HepG2 (cell line): Measurements from ENCODE around the gene CLEC16A. TPM values are rescaled to one million over a fixed set of nuclear protein-coding genes. Genes with fewer than 3 reads are reported as not detected.

Source experiments
- ATAC-seq: fragments of 200-7000 bp; cut with Tn5 transposase; 3 replicates; pipeline ENCODE4 v1.9.1; 2020; ENCODE audit warnings: mild to moderate bottlenecking, moderate library complexity
- BruUV-seq: library from RNA; stranded (reverse); fragments of 400-500 nt; replicated peaks from 2 replicates; lab custom pipeline; 2021; lab: Mats Ljungman, UMichigan
- CTCF ChIA-PET: fragments of 300-600 bp; formaldehyde crosslinking; extraction: SDS; loops from one replicate; lab custom pipeline; 2021; ENCODE audit warnings: low total read pairs, inconsistent platforms, low intra/inter-chr PET ratio; lab: Yijun Ruan, JAX
- POLR2A ChIA-PET: fragments of 350-600 bp; sonication (Branson Sonifier 250); formaldehyde crosslinking; loops from one replicate; lab custom pipeline; 2020; ENCODE audit warnings: antibody characterized with exemption, inconsistent platforms; lab: Yijun Ruan, JAX
- DNase-seq: peaks from one replicate; pipeline ENCODE4 v3.0.0-alpha.2; 2015; ENCODE audit warnings: low spot score
- FAIRE-seq: peaks from 3 replicates; lab custom pipeline; 2011; peaks lifted over from hg19 to GRCh38; lab: Jason Lieb, UNC
- H2AFZ ChIP-seq: one replicate; pipeline ENCODE4 v1.6.1; 2011; ENCODE audit warnings: low read length, inconsistent platforms
- H3K27ac ChIP-seq: fragments of 300-600 bp; 3 replicates; pipeline ENCODE4 v1.8.0; 2011; ENCODE audit warnings: mixed run types, mild to moderate bottlenecking, mixed read lengths, low read length, inconsistent platforms; ENCODE audit not compliant: insufficient read depth; ENCODE audit errors: extremely low read length
- H3K27me3 ChIP-seq, 2 experiments: fragments of 200-600 bp in 1 of 2; 2 replicates in 1 of 2; 3 replicates in 1 of 2; pipeline versions ENCODE4 v1.6.0 to v1.8.0; 2011; ENCODE audit warnings: low read length in 2 of 2, mild to moderate bottlenecking in 2 of 2, moderate library complexity in 2 of 2, inconsistent platforms in 1 of 2; ENCODE audit not compliant: insufficient read depth in 2 of 2, control insufficient read depth in 1 of 2
- H3K36me3 ChIP-seq, 2 experiments: fragments of 200-600 bp in 1 of 2; replicated peaks in 1 of 2; 2 replicates in 1 of 2; 3 replicates in 1 of 2; pipeline versions ENCODE4 v1.5.1 to v1.8.0; 2011; ENCODE audit warnings: low read length in 2 of 2, inconsistent platforms in 1 of 2; ENCODE audit not compliant: insufficient read depth in 2 of 2, control insufficient read depth in 1 of 2
- H3K4me1 ChIP-seq: 2 replicates; pipeline ENCODE4 v1.5.1; 2012; ENCODE audit warnings: low read length, inconsistent platforms; ENCODE audit not compliant: insufficient read depth
- H3K4me2 ChIP-seq: 2 replicates; pipeline ENCODE4 v1.6.0; 2011; ENCODE audit warnings: low read depth, low read length, inconsistent platforms
- H3K4me3 ChIP-seq, 3 experiments: fragments of 200-600 bp in 1 of 3; sonication (generic), shearing (Covaris generic) in 1 of 3; replicated peaks in 1 of 3; 2 replicates each; pipeline ENCODE4 v1.5.1; 2011 to 2016; ENCODE audit warnings: low read length in 3 of 3, inconsistent platforms in 2 of 3, low read depth in 2 of 3, mild to moderate bottlenecking in 2 of 3, control low read depth in 1 of 3, mixed read lengths in 1 of 3; ENCODE audit not compliant: insufficient read depth in 1 of 3
- H3K79me2 ChIP-seq: one replicate; pipeline ENCODE4 v1.6.1; 2011; ENCODE audit warnings: low read length, inconsistent platforms; ENCODE audit not compliant: insufficient read depth
- H3K9ac ChIP-seq: 2 replicates; pipeline ENCODE4 v1.6.0; 2011; ENCODE audit warnings: mild to moderate bottlenecking, low read depth, low read length, inconsistent platforms; ENCODE audit not compliant: insufficient read depth
- H3K9me3 ChIP-seq: 2 replicates; pipeline ENCODE4 v1.5.1; 2012; ENCODE audit warnings: mild to moderate bottlenecking, low read length
- H4K20me1 ChIP-seq: 2 replicates; pipeline ENCODE4 v1.6.0; 2011; ENCODE audit warnings: inconsistent platforms, mild to moderate bottlenecking, low read length, moderate library complexity; ENCODE audit not compliant: insufficient read depth
- AKAP8 ChIP-seq: sonication (generic); formaldehyde crosslinking; IDR thresholded peaks from 2 replicates; pipeline ENCODE4 v1.5.1; 2020; ENCODE audit warnings: mild to moderate bottlenecking, missing genetic modification reagents
- ARHGAP35 ChIP-seq: sonication (generic); formaldehyde crosslinking; IDR thresholded peaks from 2 replicates; pipeline ENCODE4 v1.9.0; 2022; ENCODE audit warnings: mild to moderate bottlenecking, inconsistent platforms, moderate library complexity, missing genetic modification reagents, borderline replicate concordance
- BCL6 ChIP-seq: IDR thresholded peaks from 2 replicates; pipeline ENCODE4 v1.6.1; 2016; ENCODE audit warnings: missing genetic modification reagents, missing compliant biosample characterization
- ETV6 ChIP-seq: sonication (generic); formaldehyde crosslinking; conservative IDR thresholded peaks from 2 replicates; pipeline ENCODE4 v1.4.0; 2020; ENCODE audit warnings: missing genetic modification reagents
- POLR2A ChIP-seq, 2 experiments: IDR thresholded peaks; 2 replicates each; pipeline ENCODE4 v1.6.1; 2011; ENCODE audit warnings: low read depth in 2 of 2, low read length in 2 of 2, mild to moderate bottlenecking in 1 of 2, moderate library complexity in 1 of 2; ENCODE audit not compliant: insufficient read depth in 1 of 2
- PREB ChIP-seq: sonication (generic); formaldehyde crosslinking; IDR thresholded peaks from 2 replicates; pipeline ENCODE4 v1.4.0; 2020; ENCODE audit warnings: missing genetic modification reagents
- SMYD3 ChIP-seq: sonication (generic); formaldehyde crosslinking; IDR thresholded peaks from 2 replicates; pipeline ENCODE4 v1.8.1; 2023; ENCODE audit warnings: mild to moderate bottlenecking, missing genetic modification reagents
- SOX5 ChIP-seq: IDR thresholded peaks from 2 replicates; pipeline ENCODE4 v1.6.1; 2016; ENCODE audit warnings: borderline replicate concordance
- SP1 ChIP-seq, 2 experiments: fragments of 450-650 bp in 1 of 2; sonication (generic) in 1 of 2; formaldehyde crosslinking in 1 of 2; IDR thresholded peaks; 2 replicates each; pipeline versions ENCODE4 v1.4.0 to v1.6.1; 2016 to 2020; ENCODE audit warnings: missing genetic modification reagents in 1 of 2
- ZFP91 ChIP-seq: sonication (generic); formaldehyde crosslinking; IDR thresholded peaks from 2 replicates; pipeline ENCODE4 v1.9.0; 2022; ENCODE audit warnings: missing genetic modification reagents, mild to moderate bottlenecking, borderline replicate concordance
- ZNF124 ChIP-seq: sonication (generic); formaldehyde crosslinking; IDR thresholded peaks from 2 replicates; pipeline ENCODE4 v1.4.0; 2020; ENCODE audit warnings: missing genetic modification reagents
- ZNF230 ChIP-seq: sonication (generic); formaldehyde crosslinking; IDR thresholded peaks from 2 replicates; pipeline ENCODE4 v1.4.0; 2020; ENCODE audit warnings: mild to moderate bottlenecking, missing genetic modification reagents
- ZNF260 ChIP-seq: sonication (generic); formaldehyde crosslinking; IDR thresholded peaks from 2 replicates; pipeline ENCODE4 v1.4.0; 2020; ENCODE audit warnings: missing genetic modification reagents, low read depth, mild to moderate bottlenecking, borderline replicate concordance
- ZNF510 ChIP-seq: sonication (generic); formaldehyde crosslinking; IDR thresholded peaks from 2 replicates; pipeline ENCODE4 v1.4.0; 2020; ENCODE audit warnings: low read depth, mild to moderate bottlenecking, missing genetic modification reagents
- ZNF549 ChIP-seq: sonication (generic); formaldehyde crosslinking; IDR thresholded peaks from 2 replicates; pipeline ENCODE4 v1.5.0; 2020; ENCODE audit warnings: missing genetic modification reagents
- ZNF776 ChIP-seq: sonication (generic); formaldehyde crosslinking; IDR thresholded peaks from 2 replicates; pipeline ENCODE4 v1.4.0; 2020; ENCODE audit warnings: mild to moderate bottlenecking, missing genetic modification reagents
- WGBS: methylation state at CpG from one replicate; pipeline ENCODE4 v1.1.6; 2017; ENCODE audit warnings: low lambda C conversion rate; 5-methylcytosine and 5-hydroxymethylcytosine counted together
- in situ Hi-C: cut with HindIII; loops from 2 replicates; pipeline ENCODE4 v1.10.0; 2017; ENCODE audit warnings: low pct_unique_long_range_greater_than_20kb; ENCODE audit not compliant: extremely low pct_ligation_motif_present
- intact Hi-C: fragments of 100-400 bp; cut with micrococcal nuclease; formaldehyde crosslinking; loops from one replicate; pipeline ENCODE4 v1.10.0; 2022; ENCODE audit not compliant: unreplicated experiment
- polyA plus RNA-seq, 8 experiments: library from polyadenylated mRNA; depleted of rRNA in 3 of 8; stranded (reverse) in 7 of 8; unstranded in 1 of 8; fragments of >200 nt; fragmentation: Illumina TruSeq in 4 of 8; extraction: Trizol in 4 of 8; gene quantifications; 2 replicates each; pipeline versions ENCODE4 v1.2.1 to v1.2.3, GENCODE V29; 2011 to 2016; ENCODE audit warnings: low read depth in 4 of 8, missing spikeins in 1 of 8, mixed read lengths in 1 of 8; ENCODE audit not compliant: insufficient read depth in 1 of 8
- total RNA-seq, 5 experiments: library from RNA; depleted of rRNA; stranded (reverse); fragments of >200 nt; fragmentation: Illumina TruSeq; extraction: Trizol; gene quantifications; 2 replicates each; pipeline ENCODE4 v1.2.3, GENCODE V29; 2016; ENCODE audit warnings: low read depth in 1 of 5
- TF ChIP-seq, protein P1 (sequence below): sonication (generic); formaldehyde crosslinking; IDR thresholded peaks from 2 replicates; pipeline ENCODE4 v1.4.0; 2020; ENCODE audit warnings: missing genetic modification reagents, borderline replicate concordance

CLEC16A gene
- total and polyA plus RNA-seq, 2 of the 13 experiments (the other 11 are each of a cell fraction or from before 2014, with no cell fraction given), result 8.5 to 10.3 TPM

DNA sequence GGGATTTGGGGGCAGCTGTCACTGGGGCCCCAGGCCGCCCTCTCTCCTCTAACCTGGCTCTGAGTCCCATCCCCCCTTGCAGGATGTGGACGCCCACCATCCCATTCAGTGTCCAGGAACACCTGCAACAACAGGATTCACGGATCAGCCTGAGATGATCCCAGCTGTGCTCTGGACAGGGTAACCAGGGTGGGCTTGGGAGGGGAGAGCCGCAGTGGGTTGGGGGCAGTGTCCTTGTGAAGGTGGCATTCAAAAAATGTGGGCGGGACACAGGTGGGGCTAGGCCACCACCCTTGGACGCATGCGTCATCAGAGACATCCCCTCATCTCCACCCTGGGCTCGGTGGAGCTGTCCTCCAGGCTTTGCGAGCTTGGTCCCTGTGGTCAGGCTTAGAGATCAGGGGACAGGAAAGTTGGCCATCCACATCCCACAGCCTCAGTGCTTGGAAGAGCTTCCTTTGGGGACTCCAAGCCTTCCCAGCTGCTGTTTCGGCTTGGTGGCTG is 21.2 kb upstream of the CLEC16A start:
- intact Hi-C loops (loop anchor here (2.0 kb wide), 1 partner anchor 402 kb away; no protein-coding TSS in a partner anchor), in situ Hi-C loops (loop anchor here (5.0 kb wide), 1 partner anchor 181 kb away; the partner anchor contains the start of gene NUBP1)
- no peaks in the 10 kb centered on the region for H4K20me1 ChIP-seq
- peak overlapping the region; percentile 54 for H3K27ac ChIP-seq
- ChIA-PET POLR2A (interaction anchor here (0.6 to 3.1 kb wide), 17 partner anchors 9 to 665 kb away, joined by 3 to 60 read pairs (median 4); partner anchors contain the start of genes ATF7IP2, CLEC16A, DEXI and EMP2), CTCF (no interaction called here)
- H3K4me3 ChIP-seq, result peak overlapping the region; percentile 22 to 72 (median 41); a peak in 5 of 6 replicates
- H3K4me1 ChIP-seq, result peaks cover 39% of the 10 kb centered on the region
- peak; percentile 58 for FAIRE-seq
- no peak overlapping the region for H2AFZ ChIP-seq
- peaks cover 7 to 17% of the 10 kb centered on the region in 2 experiments for H3K36me3 ChIP-seq
- peak overlapping the region; percentile 97 for H3K4me2 ChIP-seq
- no TSS peak for BruUV-seq
- H3K9ac ChIP-seq, result peak overlapping the region; percentile 25; the same call in 1 of the 2 replicates
- H3K79me2 ChIP-seq, result no peaks in the 10 kb centered on the region
- peak; percentile 67 for ATAC-seq
- WGBS, result 7% methylated on average over 9 of the region's 10 CpGs
- H3K27me3 ChIP-seq, result peaks cover 0 to 4% of the 10 kb centered on the region in 2 experiments; a peak in 1 of 5 replicates
- peak; percentile 73 for DNase-seq
- no peaks in the 10 kb centered on the region for H3K9me3 ChIP-seq
- TF ChIP-seq ZNF260 (CRISPR knock-in tag) (0 out of 2 replicates have a peak, but pooled peaks have one; percentile 75), SOX5 (peak; percentile 2; the same call in 1 of the 2 replicates), ETV6 (0 out of 2 replicates have a peak, but pooled peaks have one; percentile 24), ZFP91 (CRISPR knock-in tag) (0 out of 2 replicates have a peak, but pooled peaks have one; percentile 85), ZNF124 (CRISPR knock-in tag) (peak; percentile 16; the same call in 1 of the 2 replicates), POLR2A (IDR thresholded peaks at IDR 0.05; ENCODE audit: insufficient read depth in 1 of 2, low read depth in 2 of 2, low read length in 2 of 2) (peak; percentile 48 to 51; a peak in 2 of 4 replicates), SMYD3 (CRISPR knock-in tag) (peak; percentile 41; the same call in 1 of the 2 replicates), ZNF230 (peak; percentile 17; the same call in 1 of the 2 replicates), ZNF510 (CRISPR knock-in tag) (peak; percentile 50; the same call in 1 of the 2 replicates), PREB (CRISPR knock-in tag) (0 out of 2 replicates have a peak, but pooled peaks have one; percentile 50), SP1 (IDR thresholded peaks at IDR 0.05) (no peak), SP1 (CRISPR knock-in tag; IDR thresholded peaks at IDR 0.05) (peak; percentile 59), AKAP8 (0 out of 2 replicates have a peak, but pooled peaks have one; percentile 50), BCL6 (CRISPR knock-in tag) (no peak; the same call in 1 of the 2 replicates), ARHGAP35 (CRISPR knock-in tag) (peak; percentile 18; the same call in 1 of the 2 replicates), ZNF549 (CRISPR knock-in tag) (no peak), ZNF776 (CRISPR knock-in tag) (peak; percentile 21)
- TF ChIP-seq, protein P1, sequence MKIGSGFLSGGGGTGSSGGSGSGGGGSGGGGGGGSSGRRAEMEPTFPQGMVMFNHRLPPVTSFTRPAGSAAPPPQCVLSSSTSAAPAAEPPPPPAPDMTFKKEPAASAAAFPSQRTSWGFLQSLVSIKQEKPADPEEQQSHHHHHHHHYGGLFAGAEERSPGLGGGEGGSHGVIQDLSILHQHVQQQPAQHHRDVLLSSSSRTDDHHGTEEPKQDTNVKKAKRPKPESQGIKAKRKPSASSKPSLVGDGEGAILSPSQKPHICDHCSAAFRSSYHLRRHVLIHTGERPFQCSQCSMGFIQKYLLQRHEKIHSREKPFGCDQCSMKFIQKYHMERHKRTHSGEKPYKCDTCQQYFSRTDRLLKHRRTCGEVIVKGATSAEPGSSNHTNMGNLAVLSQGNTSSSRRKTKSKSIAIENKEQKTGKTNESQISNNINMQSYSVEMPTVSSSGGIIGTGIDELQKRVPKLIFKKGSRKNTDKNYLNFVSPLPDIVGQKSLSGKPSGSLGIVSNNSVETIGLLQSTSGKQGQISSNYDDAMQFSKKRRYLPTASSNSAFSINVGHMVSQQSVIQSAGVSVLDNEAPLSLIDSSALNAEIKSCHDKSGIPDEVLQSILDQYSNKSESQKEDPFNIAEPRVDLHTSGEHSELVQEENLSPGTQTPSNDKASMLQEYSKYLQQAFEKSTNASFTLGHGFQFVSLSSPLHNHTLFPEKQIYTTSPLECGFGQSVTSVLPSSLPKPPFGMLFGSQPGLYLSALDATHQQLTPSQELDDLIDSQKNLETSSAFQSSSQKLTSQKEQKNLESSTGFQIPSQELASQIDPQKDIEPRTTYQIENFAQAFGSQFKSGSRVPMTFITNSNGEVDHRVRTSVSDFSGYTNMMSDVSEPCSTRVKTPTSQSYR (CRISPR knock-in tag), result 0 out of 2 replicates have a peak, but pooled peaks have one; percentile 16
